ENCODE results near the gene GRAMD1B. TPM values are rescaled to one million over a fixed set of nuclear protein-coding genes. Genes with fewer than 3 reads are reported as not detected.

The GRAMD1B gene
- total RNA-seq, 2 experiments from 2014 or later, result 16.1 to 21.8 TPM

- no peak overlapping the region for H3K27ac ChIP-seq (ENCODE audit: low read depth in 1 of 2, low read length in 2 of 2)
- Mint-ChIP-seq H3K4me3 (no peak overlapping the region), H3K27ac (no peak overlapping the region), H3K27me3 (no peaks in the 10 kb centered on the region), H3K36me3 (ENCODE audit: low read depth) (no peaks in the 10 kb centered on the region), H3K9me3 (no peaks in the 10 kb centered on the region), H3K4me1 (ENCODE audit: low read depth) (peaks cover 9% of the 10 kb centered on the region)
- ChIA-PET CTCF (no interaction called here), POLR2A (interaction anchor here (0.6 kb wide), 1 partner anchor 89 kb away, joined by 4 read pairs; no protein-coding TSS in a partner anchor)
- peaks cover 9% of the 10 kb centered on the region for H3K4me1 ChIP-seq (ENCODE audit: insufficient read depth, low read length)
- no peak for TF ChIP-seq CTCF (IDR thresholded peaks at IDR 0.05)
- H3K36me3 ChIP-seq (ENCODE audit: insufficient read depth, low read length), result no peaks in the 10 kb centered on the region
- H3K4me3 ChIP-seq (ENCODE audit: low read length), result no peak overlapping the region
- no peak for DNase-seq
- ATAC-seq (ENCODE audit: poor library complexity), result no peak
- intact Hi-C loops (cut with DNase I, micrococcal nuclease), result no loop called here
- H3K9me3 ChIP-seq (ENCODE audit: control insufficient read depth in 1 of 2, insufficient read depth in 1 of 2, low read length in 2 of 2), result no peaks in the 10 kb centered on the region
- no peaks in the 10 kb centered on the region for H3K27me3 ChIP-seq (ENCODE audit: control insufficient read depth in 1 of 2, insufficient read depth in 2 of 2, low read length in 2 of 2)
These were observed 154.7 kb downstream of the GRAMD1B start for GRCh38 chr11:123584737-123585136.

- Histone ChIP-seq H3K4me3 (ENCODE audit: low read length) (no peak overlapping the region), H3K36me3 (ENCODE audit: insufficient read depth, low read length) (no peaks in the 10 kb centered on the region), H3K9me3 (ENCODE audit: control insufficient read depth in 1 of 2, insufficient read depth in 1 of 2, low read length in 2 of 2) (no peaks in the 10 kb centered on the region), H3K27ac (ENCODE audit: low read depth in 1 of 2, low read length in 2 of 2) (no peak overlapping the region), H3K4me1 (ENCODE audit: insufficient read depth, low read length) (peaks cover 8% of the 10 kb centered on the region), H3K27me3 (ENCODE audit: control insufficient read depth in 1 of 2, insufficient read depth in 2 of 2, low read length in 2 of 2) (no peaks in the 10 kb centered on the region)
- POLR2A ChIA-PET, result no interaction called here
- TF ChIP-seq CTCF (IDR thresholded peaks at IDR 0.05), result no peak
- ATAC-seq (ENCODE audit: poor library complexity), result no peak
- CTCF ChIA-PET, result no interaction called here
- Mint-ChIP-seq H3K4me1 (ENCODE audit: low read depth) (peaks cover 9% of the 10 kb centered on the region), H3K9me3 (no peaks in the 10 kb centered on the region), H3K4me3 (no peak overlapping the region), H3K27ac (no peak overlapping the region), H3K36me3 (ENCODE audit: low read depth) (no peaks in the 10 kb centered on the region), H3K27me3 (no peaks in the 10 kb centered on the region)
- DNase-seq, result no peak
- intact Hi-C loops (cut with DNase I, micrococcal nuclease), result no loop called here
These were observed 155.1 kb downstream of the GRAMD1B start for GRCh38 chr11:123585206-123585605.

GRCh38 chr11:123585706-123586105, 155.6 kb downstream of the GRAMD1B start:
- ATAC-seq (ENCODE audit: poor library complexity) (no peak), DNase-seq (no peak)
- Histone ChIP-seq H3K9me3 (ENCODE audit: control insufficient read depth in 1 of 2, insufficient read depth in 1 of 2, low read length in 2 of 2) (no peaks in the 10 kb centered on the region), H3K4me3 (ENCODE audit: low read length) (no peak overlapping the region), H3K4me1 (ENCODE audit: insufficient read depth, low read length) (peaks cover 3% of the 10 kb centered on the region), H3K36me3 (ENCODE audit: insufficient read depth, low read length) (peaks cover 1% of the 10 kb centered on the region), H3K27ac (ENCODE audit: low read depth in 1 of 2, low read length in 2 of 2) (no peak overlapping the region), H3K27me3 (ENCODE audit: control insufficient read depth in 1 of 2, insufficient read depth in 2 of 2, low read length in 2 of 2) (no peaks in the 10 kb centered on the region)
- no peaks in the 10 kb centered on the region for H3K36me3 Mint-ChIP-seq (ENCODE audit: low read depth)
- no peak overlapping the region for H3K4me3 Mint-ChIP-seq
- H3K9me3 Mint-ChIP-seq, result no peaks in the 10 kb centered on the region
- H3K27ac Mint-ChIP-seq, result no peak overlapping the region
- ChIA-PET CTCF (no interaction called here), POLR2A (no interaction called here)
- H3K4me1 Mint-ChIP-seq (ENCODE audit: low read depth), result peaks cover 4% of the 10 kb centered on the region
- no peaks in the 10 kb centered on the region for H3K27me3 Mint-ChIP-seq
- intact Hi-C loops (cut with DNase I, micrococcal nuclease), result no loop called here
- no peak for TF ChIP-seq CTCF (IDR thresholded peaks at IDR 0.05)

All from CD4-positive, alpha-beta T cell (primary cell).